AML-193 (cell line): Measurements from ENCODE around the gene DNAJC8.

Experiments
- DNase-seq, 2 experiments: peaks; one replicate each; lab custom pipeline; 2025; lab: John Stamatoyannopoulos, UW

The DNAJC8 gene

GRCh38 chr1:28249866-28250295 lies 17.1 kb upstream of the DNAJC8 start:
- DNase-seq: no peak

DNA sequence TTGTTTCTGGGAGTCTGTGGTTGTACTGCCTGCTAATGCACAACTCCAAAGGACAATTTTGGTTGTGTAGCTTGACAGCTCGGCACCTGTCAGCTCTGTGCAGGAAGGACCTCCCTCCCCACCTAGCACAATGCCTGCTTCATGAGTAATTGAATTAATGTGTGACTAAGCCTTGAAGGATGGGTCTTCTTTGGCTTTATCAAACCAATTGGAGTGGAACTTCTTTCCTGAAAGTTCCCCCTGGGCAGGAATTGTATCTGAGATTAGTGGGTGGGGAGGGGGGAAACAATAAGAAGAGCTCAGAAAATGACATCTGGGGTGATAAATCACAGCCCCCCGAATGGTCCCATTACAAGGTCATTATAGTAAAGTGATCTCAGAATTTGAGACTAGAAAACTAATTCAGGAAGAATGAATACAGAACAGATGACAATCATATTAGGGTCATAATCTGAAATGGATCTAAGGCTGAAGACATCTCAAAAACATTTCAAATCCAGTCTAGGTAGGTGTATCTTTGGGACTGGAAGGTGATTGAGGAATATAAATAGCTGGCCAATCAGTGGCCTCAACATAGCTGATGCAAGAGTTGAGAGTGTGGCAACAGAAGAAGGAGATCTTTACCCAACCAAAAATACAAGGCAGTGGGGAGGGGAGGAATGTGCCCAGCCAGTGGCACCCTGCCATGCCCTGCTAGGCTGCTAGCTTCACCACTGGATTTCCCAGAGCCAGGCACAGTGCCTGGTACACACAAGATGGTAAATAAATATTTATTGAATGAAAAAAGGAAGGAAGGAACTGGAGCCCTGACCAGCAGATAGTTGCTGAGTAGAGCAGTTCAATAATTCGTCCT lies 16.4 kb upstream of the DNAJC8 start:
- peak; percentile 66 to 69 for DNase-seq

DNA sequence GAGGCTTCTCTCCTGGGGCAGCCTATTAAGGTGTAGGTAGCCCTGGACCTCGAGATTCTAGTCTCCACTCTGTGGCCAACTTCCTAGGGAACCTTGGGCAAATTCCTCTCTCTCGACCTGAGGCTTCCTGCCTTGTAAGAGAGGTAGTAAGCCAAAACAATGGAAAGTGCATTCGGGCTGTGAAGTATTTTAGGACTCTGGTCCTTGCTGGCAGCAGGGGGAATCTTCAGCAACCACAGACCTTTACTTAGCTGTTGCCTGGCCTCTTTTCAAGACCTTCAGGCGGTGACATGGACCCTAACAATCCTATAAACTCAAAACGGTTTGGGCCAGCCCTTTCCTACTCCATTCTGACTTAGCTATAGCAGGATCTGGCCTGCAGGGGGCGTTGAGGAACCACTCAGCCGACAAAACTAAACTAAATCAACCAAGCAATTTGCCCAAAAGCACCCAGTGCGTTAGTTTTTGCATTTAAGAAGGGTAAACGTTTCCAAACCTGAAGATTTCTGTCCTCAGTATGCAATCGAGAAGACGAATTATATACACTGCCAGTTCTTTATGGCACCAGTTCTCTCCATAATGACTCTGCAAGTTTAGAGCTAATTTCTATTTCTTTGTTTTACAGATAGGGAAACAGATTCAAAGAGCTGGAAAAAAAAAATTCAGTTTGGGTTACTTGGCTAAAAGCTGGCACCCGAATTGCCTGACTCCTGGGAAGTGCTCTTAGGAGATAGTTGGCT lies 15.6 kb upstream of the DNAJC8 start:
- peak; percentile 75 to 84 for DNase-seq

- DNase-seq: no peak
These were observed 14.9 kb upstream of the DNAJC8 start for GRCh38 chr1:28247612-28248272.

GRCh38 chr1:28246427-28246832 lies 13.6 kb upstream of the DNAJC8 start:
- DNase-seq: peak; percentile 70 to 79

- no peak for DNase-seq
These were observed 11.9 kb upstream of the DNAJC8 start for GRCh38 chr1:28244549-28245251.

DNA sequence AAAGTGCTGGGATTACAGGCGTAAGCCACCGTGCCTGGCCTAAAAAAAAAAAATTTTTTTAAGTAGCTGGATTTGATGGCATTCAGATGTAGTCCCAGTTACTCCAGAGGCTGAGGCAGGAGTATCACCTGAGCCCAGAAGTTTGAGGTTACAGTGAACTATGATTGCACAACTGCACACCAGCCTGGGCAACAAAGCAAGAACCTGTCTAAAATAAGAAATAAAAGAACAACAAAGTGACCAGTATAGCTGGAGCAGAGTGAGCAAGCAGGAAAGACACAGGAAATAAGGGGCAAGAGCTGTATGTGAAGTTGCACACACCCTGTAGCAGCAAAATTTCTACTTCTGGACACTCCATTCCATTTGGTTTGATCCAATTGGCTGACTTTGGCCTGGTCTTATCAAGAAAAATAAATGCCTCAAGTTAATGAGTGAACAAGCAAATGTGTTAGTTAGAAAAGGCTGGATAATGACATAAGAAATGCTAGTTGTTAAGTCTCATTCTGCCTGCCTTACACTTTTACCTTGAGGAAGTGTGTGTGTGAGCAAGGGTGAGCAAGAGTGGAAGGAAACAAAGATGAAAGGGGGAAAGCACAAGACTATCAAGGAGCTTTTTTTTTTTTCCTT lies 11.0 kb upstream of the DNAJC8 start:
- peak in 1 of 2 experiments; percentile 33 for DNase-seq

- DNase-seq: no peak
These were observed 8.9 kb upstream of the DNAJC8 start for GRCh38 chr1:28241638-28242241.

DNA sequence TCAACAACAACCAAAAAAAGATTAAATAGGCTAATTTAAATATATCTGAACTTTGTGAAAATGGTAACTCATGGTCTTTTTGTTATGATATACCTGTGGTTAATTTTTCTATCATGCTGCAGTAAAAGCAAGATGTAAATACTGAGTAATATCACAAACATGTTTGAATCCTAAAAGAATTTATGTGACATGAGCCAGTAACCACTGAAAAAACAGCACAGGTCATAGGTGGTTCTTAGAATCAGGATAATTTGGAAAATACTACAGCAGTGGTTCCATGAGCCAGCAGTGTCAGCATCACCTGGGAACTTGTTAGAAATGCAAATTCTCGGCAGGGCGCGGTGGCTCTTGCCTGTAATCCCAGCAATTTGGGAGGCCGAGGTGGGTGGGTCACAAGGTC lies 7.2 kb upstream of the DNAJC8 start:
- no peak for DNase-seq

- no peak for DNase-seq
These were observed 6.2 kb upstream of the DNAJC8 start for GRCh38 chr1:28239004-28239403.

- DNase-seq: no peak
These were observed 4.0 kb upstream of the DNAJC8 start for GRCh38 chr1:28236656-28237322.

GRCh38 chr1:28235755-28236655 lies 3.2 kb upstream of the DNAJC8 start, which contains the start of gene ATP5IF1:
ATP5IF1 (plus strand) TSS chr1:28236124; CDS start chr1:28236184, 60 bp downstream.
- DNase-seq: peak; percentile 96 to 97

DNA sequence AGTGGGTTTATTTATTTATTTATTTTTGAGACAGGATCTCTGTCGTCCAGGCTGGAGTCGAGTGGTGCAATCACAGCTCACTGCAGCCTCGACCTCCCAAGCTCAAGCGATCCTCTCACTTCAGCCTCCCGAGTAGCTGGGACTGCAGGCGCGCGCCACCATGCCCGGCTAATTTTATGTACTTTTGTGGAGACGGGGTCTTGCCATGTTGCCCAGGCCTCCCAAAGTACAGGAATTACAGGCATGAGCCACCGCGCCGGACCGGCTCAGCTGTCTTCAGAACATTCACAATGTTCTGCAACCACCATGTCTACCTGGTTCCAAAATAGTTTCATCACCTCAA lies 406 bp upstream of the DNAJC8 start:
- no peak for DNase-seq

GRCh38 chr1:28229996-28230395 lies 2.8 kb downstream of the DNAJC8 start:
- DNase-seq: no peak

- DNase-seq: no peak
These were observed 3.7 kb downstream of the DNAJC8 start for GRCh38 chr1:28229089-28229488.

DNA sequence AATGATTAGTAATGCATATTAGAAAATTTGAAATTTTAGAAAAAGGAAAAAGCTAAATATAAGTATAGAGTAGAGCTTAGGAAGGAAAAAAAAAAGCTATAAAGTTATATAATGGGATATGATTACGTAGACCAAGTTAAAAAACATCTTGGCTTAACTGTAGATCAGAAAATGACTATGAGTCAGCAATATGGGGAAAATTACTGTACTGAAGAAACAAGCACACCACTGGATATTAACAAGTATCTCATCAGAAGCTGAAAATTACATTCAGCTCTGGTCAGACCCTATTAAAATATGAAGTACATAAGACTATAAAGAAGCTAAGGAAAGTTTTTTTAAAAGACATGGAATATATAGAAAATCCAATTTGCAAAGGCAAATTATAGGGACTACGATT lies 19.5 kb downstream of the DNAJC8 start:
- DNase-seq: no peak

GRCh38 chr1:28209700-28210099 lies 23.1 kb downstream of the DNAJC8 start:
- no peak for DNase-seq

DNA sequence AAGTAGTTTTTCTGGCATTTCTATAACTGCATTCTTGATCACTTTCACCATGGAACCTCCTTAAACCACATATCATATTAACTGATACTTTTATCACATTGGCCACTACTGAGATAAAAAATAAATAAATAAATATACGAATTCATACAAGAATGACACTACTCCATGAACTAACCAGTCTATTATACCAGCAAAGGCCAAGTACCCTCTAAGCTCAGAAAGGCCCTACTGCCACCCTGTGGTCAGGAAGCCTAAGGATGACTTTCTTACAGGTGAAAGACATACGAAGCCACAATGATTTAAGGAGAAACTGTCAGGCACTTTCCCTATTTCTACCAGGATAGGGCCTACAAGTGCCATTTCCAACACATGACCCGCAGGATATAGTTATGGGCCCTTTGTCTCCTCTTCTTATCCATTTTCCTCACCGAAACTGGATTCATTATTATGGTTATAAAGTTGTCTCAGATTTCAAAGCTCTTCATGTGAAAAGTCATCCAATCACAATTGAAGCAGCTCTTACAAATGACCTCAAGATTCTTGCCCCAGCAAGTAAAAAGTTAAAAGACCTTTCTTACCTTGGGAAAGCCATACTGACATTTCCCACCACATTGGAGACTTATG lies 23.9 kb downstream of the DNAJC8 start:
- DNase-seq: peak; percentile 63 to 69

- no peak for DNase-seq
These were observed 27.6 kb downstream of the DNAJC8 start for GRCh38 chr1:28205243-28205642.
